OCI-LY1 (cell line): ENCODE data around the gene MTO1.

Experiments used
- H2AFZ ChIP-seq: fragments of 200-600 bp; sonication (generic), shearing (Covaris generic); 2 replicates; pipeline ENCODE4 v1.6.0; 2014; ENCODE audit warnings: antibody characterized with exemption, mild to moderate bottlenecking, low read length
- H3F3A ChIP-seq: fragments of 200-600 bp; sonication (generic), shearing (Covaris generic); 2 replicates; pipeline ENCODE4 v1.6.0; 2014; ENCODE audit warnings: mild to moderate bottlenecking, antibody characterized with exemption, low read length, moderate library complexity; ENCODE audit not compliant: insufficient read depth
- H3K27ac ChIP-seq: fragments of 200-600 bp; sonication (generic); 2 replicates; pipeline ENCODE4 v1.5.1; 2014; ENCODE audit warnings: low read length, mixed run types, mild to moderate bottlenecking, low read depth; ENCODE audit not compliant: poor library complexity, severe bottlenecking
- H3K27me3 ChIP-seq: fragments of 200-600 bp; sonication (generic); 2 replicates; pipeline ENCODE4 v1.6.0; 2014; ENCODE audit warnings: antibody characterized with exemption, mild to moderate bottlenecking, low read length, moderate library complexity; ENCODE audit not compliant: insufficient read depth
- H3K36me3 ChIP-seq: fragments of 200-600 bp; sonication (generic); 2 replicates; pipeline ENCODE4 v1.6.1; 2014; ENCODE audit warnings: mild to moderate bottlenecking, antibody characterized with exemption, low read length, moderate library complexity, mixed read lengths; ENCODE audit not compliant: insufficient read depth
- H3K4me1 ChIP-seq: fragments of 200-600 bp; sonication (generic); 2 replicates; pipeline ENCODE4 v1.5.1; 2014; ENCODE audit warnings: mild to moderate bottlenecking, low read length, moderate library complexity; ENCODE audit not compliant: insufficient read depth, severe bottlenecking
- H3K4me2 ChIP-seq: fragments of 200-600 bp; sonication (generic), shearing (Covaris generic); 2 replicates; pipeline ENCODE4 v1.6.1; 2014; ENCODE audit warnings: low read length
- H3K4me3 ChIP-seq: fragments of 200-600 bp; sonication (generic); 2 replicates; pipeline ENCODE4 v1.5.1; 2014; ENCODE audit warnings: low read length, low read depth, mild to moderate bottlenecking, mixed read lengths; ENCODE audit not compliant: poor library complexity, severe bottlenecking
- H3K79me2 ChIP-seq: fragments of 200-600 bp; shearing (Covaris generic); 2 replicates; pipeline ENCODE4 v1.6.1; 2016; ENCODE audit warnings: mixed run types, low read length, mixed read lengths; ENCODE audit not compliant: insufficient read depth
- H3K9ac ChIP-seq: fragments of 200-600 bp; sonication (generic), shearing (Covaris generic); 2 replicates; pipeline ENCODE4 v1.6.1; 2014; ENCODE audit warnings: mild to moderate bottlenecking, low read length, mixed read lengths
- H3K9me2 ChIP-seq: fragments of 200-600 bp; sonication (generic), shearing (Covaris generic); 2 replicates; pipeline ENCODE4 v1.6.1; 2014; ENCODE audit warnings: low read depth, mild to moderate bottlenecking, low read length, mixed read lengths
- H3K9me3 ChIP-seq: fragments of 200-600 bp; shearing (Covaris generic); 2 replicates; pipeline ENCODE4 v1.6.1; 2014; ENCODE audit warnings: low read length, mixed read lengths
- H4K20me1 ChIP-seq: fragments of 200-600 bp; sonication (generic), shearing (Covaris generic); 2 replicates; pipeline ENCODE4 v1.6.0; 2016; ENCODE audit warnings: mild to moderate bottlenecking, low read length; ENCODE audit not compliant: insufficient read depth
- CTCF ChIP-seq: fragments of 200-600 bp; sonication (generic), shearing (Covaris generic); IDR thresholded peaks from 2 replicates; pipeline ENCODE4 v1.5.1; 2017; ENCODE audit warnings: mild to moderate bottlenecking, antibody characterized with exemption, low read length, moderate library complexity, mixed read lengths
- EZH2 ChIP-seq: fragments of 200-600 bp; sonication (generic), shearing (Covaris generic); IDR thresholded peaks from 2 replicates; pipeline ENCODE4 v1.8.0; 2017; ENCODE audit warnings: borderline replicate concordance, mixed run types, mild to moderate bottlenecking, antibody characterized with exemption, low read length, moderate library complexity, mixed read lengths

Gene MTO1

DNA sequence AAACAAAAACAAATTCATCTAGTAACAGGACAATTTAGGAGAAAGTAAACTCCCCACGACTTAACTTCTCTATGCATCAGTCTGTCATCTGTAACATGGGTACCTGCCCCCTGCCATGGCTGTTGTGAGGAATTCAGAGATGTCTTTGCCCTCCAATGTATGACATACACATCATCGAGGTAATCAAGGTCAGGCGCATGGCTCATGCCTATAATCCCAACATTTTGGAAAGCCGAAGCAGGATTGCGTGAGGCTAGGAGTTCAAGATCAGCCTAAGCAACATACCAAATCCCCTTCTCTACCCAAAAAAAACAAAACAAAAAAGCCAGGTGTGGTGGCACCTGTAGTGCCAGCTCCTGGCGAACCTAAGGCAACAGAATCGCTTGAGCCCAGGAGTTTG, 50.3 kb downstream of the MTO1 start:
- H4K20me1 ChIP-seq = no peaks in the 10 kb centered on the region
- H3K79me2 ChIP-seq = no peaks in the 10 kb centered on the region
- peaks cover 22% of the 10 kb centered on the region for H3F3A ChIP-seq

DNA sequence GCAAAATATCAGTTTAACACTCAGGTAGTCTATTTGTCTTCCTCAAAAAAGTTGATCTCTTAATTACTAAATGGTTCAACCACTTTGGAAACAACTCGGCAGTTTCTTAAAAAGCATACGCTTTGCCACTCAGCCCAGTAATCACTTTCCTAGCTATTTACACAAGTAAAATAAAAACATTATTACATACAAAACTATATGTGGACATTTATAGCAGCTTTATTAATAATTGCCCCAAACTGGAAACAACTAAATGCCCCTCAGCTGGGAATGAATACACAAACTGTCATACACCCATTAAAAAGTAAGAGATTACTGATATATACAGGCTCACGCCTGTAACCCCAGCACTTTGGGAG, 51.9 kb downstream of the MTO1 start:
- Histone ChIP-seq H2AFZ (no peak overlapping the region), H3K27ac (peak overlapping the region; percentile 25), H3K9me2 (no peaks in the 10 kb centered on the region), H3K36me3 (peaks cover 43% of the 10 kb centered on the region), H3K4me3 (no peak overlapping the region), H3K9me3 (no peaks in the 10 kb centered on the region), H3K79me2 (no peaks in the 10 kb centered on the region), H3K27me3 (no peaks in the 10 kb centered on the region), H4K20me1 (no peaks in the 10 kb centered on the region), H3K4me2 (no peak overlapping the region), H3K4me1 (peaks cover 26% of the 10 kb centered on the region), H3F3A (peaks cover 27% of the 10 kb centered on the region), H3K9ac (no peak overlapping the region)
- no peak for TF ChIP-seq CTCF
- no peak for TF ChIP-seq EZH2

More for the DNA sequence above, 50.3 kb downstream of the MTO1 start:
- TF ChIP-seq EZH2 (no peak), CTCF (no peak)
- Histone ChIP-seq H3K9ac (no peak overlapping the region), H3K4me2 (no peak overlapping the region), H3K36me3 (peaks cover 28% of the 10 kb centered on the region), H3K9me2 (no peaks in the 10 kb centered on the region), H3K4me1 (peaks cover 18% of the 10 kb centered on the region), H2AFZ (no peak overlapping the region), H3K27me3 (no peaks in the 10 kb centered on the region), H3K27ac (no peak overlapping the region), H3K9me3 (no peaks in the 10 kb centered on the region), H3K4me3 (no peak overlapping the region)

DNA sequence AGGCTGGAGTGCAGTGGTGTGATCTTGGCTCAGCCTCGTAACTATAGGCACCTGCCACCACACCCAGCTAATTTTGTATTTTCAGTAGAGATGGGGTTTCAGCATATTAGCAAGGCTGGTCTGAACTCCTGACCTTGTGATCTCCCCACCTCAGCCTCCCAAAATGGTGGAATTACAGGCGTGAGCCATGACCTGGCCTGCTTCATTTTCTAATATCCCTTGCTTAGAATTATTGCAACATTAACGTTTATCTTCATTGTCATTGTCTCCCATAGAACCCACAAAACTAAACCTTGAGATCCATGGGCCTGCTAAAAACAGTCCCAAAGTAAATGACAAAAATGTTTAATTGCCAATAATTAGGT, 53.2 kb downstream of the MTO1 start:
- H3K9ac ChIP-seq = 0 out of 2 replicates have a peak overlapping the region, but pooled peaks have one; percentile 10
- no peaks in the 10 kb centered on the region for H3K27me3 ChIP-seq
- H3F3A ChIP-seq = peaks cover 27% of the 10 kb centered on the region
- H3K9me2 ChIP-seq = no peaks in the 10 kb centered on the region
- H3K9me3 ChIP-seq = no peaks in the 10 kb centered on the region
- peak overlapping the region; percentile 27; the same call in 1 of the 2 replicates for H3K4me2 ChIP-seq
- H3K79me2 ChIP-seq = peaks cover under 1% of the 10 kb centered on the region; the same call in 1 of the 2 replicates
- H3K4me3 ChIP-seq = no peak overlapping the region
- TF ChIP-seq EZH2 = no peak
- no peak for TF ChIP-seq CTCF
- H2AFZ ChIP-seq = no peak overlapping the region
- H3K27ac ChIP-seq = peak overlapping the region; percentile 70
- no peaks in the 10 kb centered on the region for H4K20me1 ChIP-seq
- peaks cover 55% of the 10 kb centered on the region for H3K36me3 ChIP-seq
- H3K4me1 ChIP-seq = peaks cover 36% of the 10 kb centered on the region
